Stomach smooth muscle (tissue), 2 donors: ENCODE data around the gene LRG1.
A peak's percentile ranks its signal among the peaks of the same experiment; 100 is the strongest.

Experiments
- H3K27ac ChIP-seq: one replicate; pipeline ENCODE4 v1.7.0; 2013; ENCODE audit warnings: mild to moderate bottlenecking, low read length, inconsistent platforms
- H3K27me3 ChIP-seq, 2 donors: one replicate each; pipeline ENCODE4 v1.7.0; 2013; ENCODE audit warnings: low read length in 2 of 2; ENCODE audit not compliant: insufficient read depth in 2 of 2, control insufficient read depth in 1 of 2
- H3K36me3 ChIP-seq, 2 donors: one replicate each; pipeline ENCODE4 v1.7.0; 2013; ENCODE audit warnings: low read length in 2 of 2; ENCODE audit not compliant: control insufficient read depth in 2 of 2, insufficient read depth in 2 of 2
- H3K4me1 ChIP-seq: one replicate; pipeline ENCODE4 v1.7.0; 2013; ENCODE audit warnings: low read length; ENCODE audit not compliant: control insufficient read depth, insufficient read depth
- H3K4me3 ChIP-seq, 2 donors: one replicate each; pipeline ENCODE4 v1.7.0; 2013; ENCODE audit warnings: low read length in 2 of 2
- H3K9ac ChIP-seq, 2 donors: one replicate each; pipeline ENCODE4 v1.7.0; 2013; ENCODE audit warnings: low read length in 2 of 2, mild to moderate bottlenecking in 1 of 2
- H3K9me3 ChIP-seq, 2 donors: one replicate each; pipeline ENCODE4 v1.7.0; 2013; ENCODE audit warnings: low read length in 2 of 2; ENCODE audit not compliant: control insufficient read depth in 2 of 2
- donor health status: healthy.
- donor health status: Pancreatic carcinoma.

The LRG1 gene

GRCh38 chr19:4506449-4507149 is 33.2 kb downstream of the LRG1 start:
- H3K4me1 ChIP-seq: peaks cover 62% of the 10 kb centered on the region
- H3K9me3 ChIP-seq: no peaks in the 10 kb centered on the region
- peaks cover 29 to 54% of the 10 kb centered on the region in 2 donors for H3K36me3 ChIP-seq
- no peaks in the 10 kb centered on the region for H3K27me3 ChIP-seq
- H3K9ac ChIP-seq: no peak overlapping the region
- peak overlapping the region; percentile 55 for H3K27ac ChIP-seq
- no peak overlapping the region for H3K4me3 ChIP-seq

GRCh38 chr19:4505570-4506448 is 34.0 kb downstream of the LRG1 start:
- peak overlapping the region; percentile 18 for H3K27ac ChIP-seq
- H3K9ac ChIP-seq: no peak overlapping the region
- H3K27me3 ChIP-seq: no peaks in the 10 kb centered on the region
- peaks cover 29 to 51% of the 10 kb centered on the region in 2 donors for H3K36me3 ChIP-seq
- H3K4me3 ChIP-seq: no peak overlapping the region
- H3K4me1 ChIP-seq: peaks cover 62% of the 10 kb centered on the region
- no peaks in the 10 kb centered on the region for H3K9me3 ChIP-seq

GRCh38 chr19:4504891-4505569 is 34.8 kb downstream of the LRG1 start:
- Histone ChIP-seq H3K27ac (peak overlapping the region; percentile 18), H3K4me1 (peaks cover 56% of the 10 kb centered on the region), H3K4me3 (no peak overlapping the region), H3K36me3 (peaks cover 29 to 47% of the 10 kb centered on the region in 2 donors), H3K9ac (no peak overlapping the region), H3K9me3 (no peaks in the 10 kb centered on the region), H3K27me3 (no peaks in the 10 kb centered on the region)

- H3K9me3 ChIP-seq: no peaks in the 10 kb centered on the region
- peaks cover 56% of the 10 kb centered on the region for H3K4me1 ChIP-seq
- peak overlapping the region; percentile 18 for H3K27ac ChIP-seq
- H3K27me3 ChIP-seq: no peaks in the 10 kb centered on the region
- H3K9ac ChIP-seq: no peak overlapping the region
- peaks cover 29 to 49% of the 10 kb centered on the region in 2 donors for H3K36me3 ChIP-seq
- no peak overlapping the region for H3K4me3 ChIP-seq
Measured at GRCh38 chr19:4504297-4504701, 35.5 kb downstream of the LRG1 start.

- Histone ChIP-seq H3K4me1 (peaks cover 56% of the 10 kb centered on the region), H3K27ac (peak overlapping the region; percentile 53), H3K36me3 (peaks cover 29 to 50% of the 10 kb centered on the region in 2 donors), H3K9ac (no peak overlapping the region), H3K4me3 (no peak overlapping the region), H3K27me3 (no peaks in the 10 kb centered on the region), H3K9me3 (no peaks in the 10 kb centered on the region)
Measured at GRCh38 chr19:4503825-4504170, 36.0 kb downstream of the LRG1 start.

- H3K27me3 ChIP-seq: no peaks in the 10 kb centered on the region
- no peaks in the 10 kb centered on the region for H3K9me3 ChIP-seq
- H3K9ac ChIP-seq: no peak overlapping the region
- no peak overlapping the region for H3K4me3 ChIP-seq
- H3K36me3 ChIP-seq: peaks cover 29 to 47% of the 10 kb centered on the region in 2 donors
- H3K4me1 ChIP-seq: peaks cover 51% of the 10 kb centered on the region
- peak overlapping the region; percentile 53 for H3K27ac ChIP-seq
Measured at GRCh38 chr19:4503132-4503824, 36.6 kb downstream of the LRG1 start.

- no peak overlapping the region for H3K9ac ChIP-seq
- no peaks in the 10 kb centered on the region for H3K27me3 ChIP-seq
- H3K4me1 ChIP-seq: peaks cover 43% of the 10 kb centered on the region
- H3K4me3 ChIP-seq: no peak overlapping the region
- H3K36me3 ChIP-seq: peaks cover 26 to 51% of the 10 kb centered on the region in 2 donors
- peak overlapping the region; percentile 53 for H3K27ac ChIP-seq
- no peaks in the 10 kb centered on the region for H3K9me3 ChIP-seq
Measured at GRCh38 chr19:4502282-4503131, 37.3 kb downstream of the LRG1 start.

GRCh38 chr19:4501691-4502090 is 38.1 kb downstream of the LRG1 start:
- Histone ChIP-seq H3K4me3 (no peak overlapping the region), H3K9ac (no peak overlapping the region), H3K27ac (peak overlapping the region; percentile 53), H3K9me3 (no peaks in the 10 kb centered on the region), H3K27me3 (no peaks in the 10 kb centered on the region), H3K36me3 (peaks cover 22 to 45% of the 10 kb centered on the region in 2 donors), H3K4me1 (peaks cover 35% of the 10 kb centered on the region)

- no peaks in the 10 kb centered on the region for H3K9me3 ChIP-seq
- H3K4me1 ChIP-seq: peaks cover 33% of the 10 kb centered on the region
- no peak overlapping the region for H3K27ac ChIP-seq
- no peak overlapping the region for H3K4me3 ChIP-seq
- peaks cover 17 to 39% of the 10 kb centered on the region in 2 donors for H3K36me3 ChIP-seq
- H3K9ac ChIP-seq: no peak overlapping the region
- no peaks in the 10 kb centered on the region for H3K27me3 ChIP-seq
Measured at GRCh38 chr19:4500841-4501591, 38.8 kb downstream of the LRG1 start.
